ENCODE measurements around the gene KRTAP4-4. TPM values are rescaled to one million over a fixed set of nuclear protein-coding genes. Genes with fewer than 3 reads are reported as not detected.

Gene KRTAP4-4
- total RNA-seq, 1 donor from 2014 or later = not detected

GRCh38 chr17:41116297-41116696, 44.3 kb downstream of the KRTAP4-4 start:
- no peaks in the 10 kb centered on the region for H3K36me3 Mint-ChIP-seq (ENCODE audit: low read depth, unreplicated experiment)
- peaks cover 6% of the 10 kb centered on the region for H3K27me3 Mint-ChIP-seq (ENCODE audit: low read depth, unreplicated experiment)
- Histone ChIP-seq H3K4me2 (ENCODE audit: low read length) (no peak overlapping the region), H3K9ac (ENCODE audit: low read length) (no peak overlapping the region), H3K27ac (ENCODE audit: low read depth, low read length) (no peak overlapping the region), H2AFZ (ENCODE audit: low read depth, low read length) (no peak overlapping the region), H3K27me3 (ENCODE audit: insufficient read depth, low read length) (no peaks in the 10 kb centered on the region), H3K4me1 (ENCODE audit: insufficient read depth, low read length) (peaks cover 4% of the 10 kb centered on the region), H3K4me3 (ENCODE audit: insufficient read depth, low read depth, low read length) (no peak overlapping the region), H3K9me3 (ENCODE audit: insufficient read depth, low read depth, low read length) (peaks cover 6% of the 10 kb centered on the region), H3K36me3 (ENCODE audit: insufficient read depth, low read length) (no peaks in the 10 kb centered on the region), H3K79me2 (ENCODE audit: insufficient read depth, low read length) (no peaks in the 10 kb centered on the region), H4K20me1 (ENCODE audit: insufficient read depth, low read length) (no peaks in the 10 kb centered on the region)
- TF ChIP-seq CTCF (IDR thresholded peaks at IDR 0.05; ENCODE audit: insufficient read depth, low read depth, low read length) = no peak
- H3K27ac Mint-ChIP-seq (ENCODE audit: unreplicated experiment) = no peak overlapping the region
- no peak for DNase-seq (ENCODE audit: low read depth)
- H3K9me3 Mint-ChIP-seq (ENCODE audit: unreplicated experiment) = peaks cover 4% of the 10 kb centered on the region
- H3K4me3 Mint-ChIP-seq (ENCODE audit: unreplicated experiment) = no peak overlapping the region
- FAIRE-seq = no peak
- H3K4me1 Mint-ChIP-seq (ENCODE audit: low read depth, unreplicated experiment) = peaks cover 13% of the 10 kb centered on the region

- no peaks in the 10 kb centered on the region for H3K36me3 Mint-ChIP-seq (ENCODE audit: low read depth, unreplicated experiment)
- Histone ChIP-seq H3K79me2 (ENCODE audit: insufficient read depth, low read length) (no peaks in the 10 kb centered on the region), H3K4me1 (ENCODE audit: insufficient read depth, low read length) (no peaks in the 10 kb centered on the region), H3K27me3 (ENCODE audit: insufficient read depth, low read length) (no peaks in the 10 kb centered on the region), H3K27ac (ENCODE audit: low read depth, low read length) (no peak overlapping the region), H2AFZ (ENCODE audit: low read depth, low read length) (no peak overlapping the region), H4K20me1 (ENCODE audit: insufficient read depth, low read length) (no peaks in the 10 kb centered on the region), H3K9ac (ENCODE audit: low read length) (no peak overlapping the region), H3K9me3 (ENCODE audit: insufficient read depth, low read depth, low read length) (peaks cover 6% of the 10 kb centered on the region), H3K36me3 (ENCODE audit: insufficient read depth, low read length) (no peaks in the 10 kb centered on the region), H3K4me2 (ENCODE audit: low read length) (no peak overlapping the region), H3K4me3 (ENCODE audit: insufficient read depth, low read depth, low read length) (no peak overlapping the region)
- H3K4me3 Mint-ChIP-seq (ENCODE audit: unreplicated experiment) = no peak overlapping the region
- H3K27me3 Mint-ChIP-seq (ENCODE audit: low read depth, unreplicated experiment) = peaks cover under 1% of the 10 kb centered on the region
- no peak for TF ChIP-seq CTCF (IDR thresholded peaks at IDR 0.05; ENCODE audit: insufficient read depth, low read depth, low read length)
- TF ChIP-seq EZH2 (IDR thresholded peaks at IDR 0.05; ENCODE audit: insufficient read depth, low read length) = no peak
- FAIRE-seq = no peak
- no peak overlapping the region for H3K27ac Mint-ChIP-seq (ENCODE audit: unreplicated experiment)
- no peak for DNase-seq (ENCODE audit: low read depth)
- peaks cover 2% of the 10 kb centered on the region for H3K9me3 Mint-ChIP-seq (ENCODE audit: unreplicated experiment)
- peaks cover 1% of the 10 kb centered on the region for H3K4me1 Mint-ChIP-seq (ENCODE audit: low read depth, unreplicated experiment)
Observed at GRCh38 chr17:41111151-41111885, 49.2 kb downstream of the KRTAP4-4 start.

Other genes with a start within 250 kb of the KRTAP4-4 start
- not detected in 2 replicates for gene KRT23, start 223.1 kb downstream of the KRTAP4-4 start, total RNA-seq
- gene KRT39, start 193.8 kb downstream of the KRTAP4-4 start, total RNA-seq = not detected in 2 replicates
- gene KRT40, start 176.4 kb downstream of the KRTAP4-4 start, total RNA-seq = not detected in 2 replicates
- not detected in 2 replicates for gene KRTAP3-3, start 166.6 kb downstream of the KRTAP4-4 start, total RNA-seq
- not detected in 2 replicates for gene KRTAP3-2, start 160.8 kb downstream of the KRTAP4-4 start, total RNA-seq
- not detected in 2 replicates for gene KRTAP3-1, start 151.6 kb downstream of the KRTAP4-4 start, total RNA-seq
- not detected in 2 replicates for gene KRTAP1-5, start 133.5 kb downstream of the KRTAP4-4 start, total RNA-seq
- not detected in 2 replicates for gene KRTAP1-4, start 130.6 kb downstream of the KRTAP4-4 start, total RNA-seq
- not detected in 2 replicates for gene KRTAP1-3, start 125.9 kb downstream of the KRTAP4-4 start, total RNA-seq
- not detected in 2 replicates for gene KRTAP1-1, start 119.3 kb downstream of the KRTAP4-4 start, total RNA-seq
- not detected in 2 replicates for gene KRTAP2-1, start 113.4 kb downstream of the KRTAP4-4 start, total RNA-seq
- gene KRTAP2-2, start 105.5 kb downstream of the KRTAP4-4 start, total RNA-seq = not detected in 2 replicates
- 3.8 and 7.1 TPM in 2 replicates for gene KRTAP2-3, start 100.6 kb downstream of the KRTAP4-4 start, total RNA-seq
- gene KRTAP2-4, start 94.9 kb downstream of the KRTAP4-4 start, total RNA-seq = not detected in 2 replicates
- gene KRTAP4-7, start 76.6 kb downstream of the KRTAP4-4 start, total RNA-seq = not detected in 2 replicates
- gene KRTAP4-8, start 62.6 kb downstream of the KRTAP4-4 start, total RNA-seq = not detected in 2 replicates
- gene KRTAP4-16, start 58.5 kb downstream of the KRTAP4-4 start, total RNA-seq = not detected in 2 replicates
- not detected in 2 replicates for gene KRTAP4-9, start 55.4 kb downstream of the KRTAP4-4 start, total RNA-seq
- not detected in 2 replicates for gene KRTAP4-11, start 42.4 kb downstream of the KRTAP4-4 start, total RNA-seq
- not detected in 2 replicates for gene KRTAP4-12, start 36.6 kb downstream of the KRTAP4-4 start, total RNA-seq
- gene KRTAP4-6, start 20.2 kb downstream of the KRTAP4-4 start, total RNA-seq = not detected in 2 replicates
- not detected in 2 replicates for gene KRTAP4-5, start 10.9 kb downstream of the KRTAP4-4 start, total RNA-seq
- gene KRTAP4-3, start 7.5 kb upstream of the KRTAP4-4 start, total RNA-seq = not detected in 2 replicates
- not detected in 2 replicates for gene KRTAP4-2, start 17.5 kb upstream of the KRTAP4-4 start, total RNA-seq
- gene KRTAP4-1, start 24.2 kb upstream of the KRTAP4-4 start, total RNA-seq = not detected in 2 replicates
- gene KRTAP9-1, start 29.1 kb upstream of the KRTAP4-4 start, total RNA-seq = not detected in 2 replicates
- not detected in 2 replicates for gene KRTAP9-2, start 65.9 kb upstream of the KRTAP4-4 start, total RNA-seq
- not detected in 2 replicates for gene KRTAP9-3, start 71.7 kb upstream of the KRTAP4-4 start, total RNA-seq
- gene KRTAP9-8, start 77.3 kb upstream of the KRTAP4-4 start, total RNA-seq = not detected in 2 replicates
- not detected in 2 replicates for gene KRTAP9-4, start 88.9 kb upstream of the KRTAP4-4 start, total RNA-seq
- gene KRTAP9-9, start 94.6 kb upstream of the KRTAP4-4 start, total RNA-seq = not detected in 2 replicates
- gene KRTAP9-6, start 104.6 kb upstream of the KRTAP4-4 start, total RNA-seq = not detected in 2 replicates
- not detected in 2 replicates for gene KRTAP9-7, start 115.0 kb upstream of the KRTAP4-4 start, total RNA-seq
- gene KRTAP29-1, start 142.1 kb upstream of the KRTAP4-4 start, total RNA-seq = not detected in 2 replicates
- not detected in 2 replicates for gene KRTAP16-1, start 148.6 kb upstream of the KRTAP4-4 start, total RNA-seq
- gene KRTAP17-1, start 155.0 kb upstream of the KRTAP4-4 start, total RNA-seq = not detected in 2 replicates
- not detected in 2 replicates for gene KRT33A, start 190.1 kb upstream of the KRTAP4-4 start, total RNA-seq
- not detected in 2 replicates for gene KRT33B, start 209.1 kb upstream of the KRTAP4-4 start, total RNA-seq
- gene KRT34, start 221.6 kb upstream of the KRTAP4-4 start, total RNA-seq = not detected in 2 replicates
- gene KRT31, start 236.9 kb upstream of the KRTAP4-4 start, total RNA-seq = not detected in 2 replicates

All from astrocyte (in vitro differentiated cells and primary cell).